PC-9 (cell line): Measurements from ENCODE around the gene BCL6B. TPM values are rescaled to one million over a fixed set of nuclear protein-coding genes. Genes with fewer than 3 reads are reported as not detected.

Experiments
- BruUV-seq: library from RNA; stranded (reverse); fragments of 400-500 nt; replicated peaks from 2 replicates; lab custom pipeline; 2021; lab: Mats Ljungman, UMichigan
- CTCF ChIA-PET: fragments of 300-600 bp; sonication (Branson Sonifier 250); formaldehyde crosslinking; loops from one replicate; lab custom pipeline; 2022; ENCODE audit warnings: antibody characterized with exemption; lab: Charles Lee
- POLR2A ChIA-PET: fragments of 300-600 bp; sonication (Branson Sonifier 250); formaldehyde crosslinking; loops from one replicate; lab custom pipeline; 2022; ENCODE audit warnings: antibody characterized with exemption; ENCODE audit not compliant: unreplicated experiment; lab: Charles Lee
- DNase-seq, 2 experiments: peaks; one replicate each; pipeline versions ENCODE4 v3.0.0 to v3.0.0-alpha.2; 2015 to 2022; ENCODE audit warnings: mixed read lengths in 1 of 2
- H2AFZ ChIP-seq: fragments of 200-600 bp; sonication (generic); 2 replicates; pipeline ENCODE4 v1.8.1; 2017; ENCODE audit warnings: antibody characterized with exemption
- H3F3A ChIP-seq: fragments of 200-600 bp; sonication (generic); 2 replicates; pipeline ENCODE4 v1.8.1; 2017; ENCODE audit warnings: antibody characterized with exemption, mild to moderate bottlenecking, low read depth; ENCODE audit not compliant: insufficient read depth
- H3K27ac ChIP-seq: fragments of 200-600 bp; sonication (generic); 2 replicates; pipeline ENCODE4 v1.6.1; 2016; ENCODE audit warnings: mixed run types
- H3K27me3 ChIP-seq: fragments of 200-600 bp; sonication (generic); 2 replicates; pipeline ENCODE4 v1.6.1; 2016; ENCODE audit warnings: low read depth, mixed run types; ENCODE audit not compliant: insufficient read depth
- H3K36me3 ChIP-seq: fragments of 200-600 bp; sonication (generic); 2 replicates; pipeline ENCODE4 v1.6.1; 2016; ENCODE audit warnings: low read depth, mixed run types
- H3K4me1 ChIP-seq: fragments of 200-600 bp; sonication (generic); replicated peaks from 2 replicates; pipeline ENCODE4 v1.6.1; 2016; ENCODE audit warnings: mixed run types; ENCODE audit not compliant: insufficient read depth
- H3K4me2 ChIP-seq: fragments of 200-600 bp; sonication (generic); 2 replicates; pipeline ENCODE4 v1.6.1; 2017; ENCODE audit warnings: mixed run types
- H3K4me3 ChIP-seq: fragments of 200-600 bp; sonication (generic); 2 replicates; pipeline ENCODE4 v1.6.1; 2016; ENCODE audit warnings: mixed run types
- H3K79me2 ChIP-seq: fragments of 200-600 bp; sonication (generic); 2 replicates; pipeline ENCODE4 v1.6.1; 2017; ENCODE audit warnings: low read depth, mixed run types
- H3K9me2 ChIP-seq: fragments of 200-600 bp; sonication (generic); 2 replicates; pipeline ENCODE4 v1.8.1; 2017; ENCODE audit warnings: mild to moderate bottlenecking; ENCODE audit not compliant: insufficient read depth
- H3K9me3 ChIP-seq: fragments of 200-600 bp; sonication (generic); 2 replicates; pipeline ENCODE4 v1.8.1; 2016; ENCODE audit warnings: low read depth; ENCODE audit not compliant: insufficient read depth
- H4K20me1 ChIP-seq: fragments of 200-600 bp; sonication (generic); 2 replicates; pipeline ENCODE4 v1.8.1; 2017; ENCODE audit not compliant: insufficient read depth
- CTCF ChIP-seq: fragments of 200-600 bp; sonication (generic); conservative IDR thresholded peaks from 2 replicates; pipeline ENCODE4 v1.6.1; 2017; ENCODE audit warnings: mixed run types, antibody characterized with exemption, mild to moderate bottlenecking, moderate library complexity
- EZH2 ChIP-seq: fragments of 200-600 bp; sonication (generic); IDR thresholded peaks from 2 replicates; pipeline ENCODE4 v1.8.0; 2017; ENCODE audit warnings: antibody characterized with exemption, low read depth
- intact Hi-C: fragments of 100-400 bp; cut with micrococcal nuclease; formaldehyde crosslinking; loops from one replicate; pipeline ENCODE4 v1.10.0; 2022; ENCODE audit not compliant: unreplicated experiment
- total RNA-seq: library from RNA; stranded (reverse); gene quantifications from 2 replicates; pipeline ENCODE4 v1.2.3, GENCODE V29; 2021

Gene BCL6B
- total RNA-seq, 1 experiment from 2014 or later = 0.28 TPM

- Histone ChIP-seq H3K36me3 (peaks cover 6% of the 10 kb centered on the region; the same call in 1 of the 2 replicates), H3K4me3 (no peak within 1 kb of the TSS), H3K27ac (no peak within 1 kb of the TSS), H3K9me2 (no peaks in the 10 kb centered on the region), H4K20me1 (no peaks in the 10 kb centered on the region), H3K79me2 (no peaks in the 10 kb centered on the region), H3K9me3 (no peaks in the 10 kb centered on the region), H2AFZ (no peak within 1 kb of the TSS), H3F3A (0 out of 2 replicates have a peak, but pooled peaks cover 3% of the 10 kb centered on the region), H3K4me1 (no peaks in the 10 kb centered on the region), H3K27me3 (no peaks in the 10 kb centered on the region), H3K4me2 (no peak within 1 kb of the TSS)
- TF ChIP-seq EZH2 (no peak), CTCF (no peak)
- BruUV-seq = no TSS peak
- ChIA-PET CTCF (no interaction called here), POLR2A (no interaction called here)
- intact Hi-C loops = no loop called here
- no peak for DNase-seq
These were observed 27.2 kb upstream of the BCL6B start, which contains the start of gene ALOX12 for GRCh38 chr17:6995500-6996255. ALOX12 (plus strand) TSS chr17:6996049; CDS start chr17:6996118, 69 bp downstream.

- intact Hi-C loops = no loop called here
- no peak overlapping the region for H2AFZ ChIP-seq
- no peaks in the 10 kb centered on the region for H3K27me3 ChIP-seq
- CTCF ChIA-PET = no interaction called here
- no peaks in the 10 kb centered on the region for H3K4me1 ChIP-seq
- H3K36me3 ChIP-seq = peaks cover 9% of the 10 kb centered on the region; the same call in 1 of the 2 replicates
- TF ChIP-seq EZH2 = no peak
- no peak for TF ChIP-seq CTCF
- POLR2A ChIA-PET = no interaction called here
- no TSS peak for BruUV-seq
- no peak overlapping the region for H3K4me3 ChIP-seq
- H3F3A ChIP-seq = 0 out of 2 replicates have a peak, but pooled peaks cover 3% of the 10 kb centered on the region
- H3K4me2 ChIP-seq = no peak overlapping the region
- H3K27ac ChIP-seq = no peak overlapping the region
- no peaks in the 10 kb centered on the region for H3K9me2 ChIP-seq
- DNase-seq = no peak
- no peaks in the 10 kb centered on the region for H4K20me1 ChIP-seq
- no peaks in the 10 kb centered on the region for H3K9me3 ChIP-seq
- no peaks in the 10 kb centered on the region for H3K79me2 ChIP-seq
These were observed 26.4 kb upstream of the BCL6B start for GRCh38 chr17:6996256-6997011.

- Histone ChIP-seq H2AFZ (no peak overlapping the region), H3K4me3 (no peak overlapping the region), H3K9me3 (no peaks in the 10 kb centered on the region), H3K4me2 (no peak overlapping the region), H3K9me2 (no peaks in the 10 kb centered on the region), H3K27ac (no peak overlapping the region), H3K79me2 (no peaks in the 10 kb centered on the region), H3K4me1 (no peaks in the 10 kb centered on the region), H3F3A (0 out of 2 replicates have a peak, but pooled peaks cover 3% of the 10 kb centered on the region), H3K27me3 (no peaks in the 10 kb centered on the region), H4K20me1 (no peaks in the 10 kb centered on the region), H3K36me3 (peaks cover 17% of the 10 kb centered on the region; the same call in 1 of the 2 replicates)
- POLR2A ChIA-PET = no interaction called here
- TF ChIP-seq CTCF = no peak
- no TSS peak for BruUV-seq
- intact Hi-C loops = no loop called here
- no peak for DNase-seq
- CTCF ChIA-PET = no interaction called here
These were observed 25.7 kb upstream of the BCL6B start for GRCh38 chr17:6997171-6997570.
